ENCODE data around the gene GRM5.

DNA sequence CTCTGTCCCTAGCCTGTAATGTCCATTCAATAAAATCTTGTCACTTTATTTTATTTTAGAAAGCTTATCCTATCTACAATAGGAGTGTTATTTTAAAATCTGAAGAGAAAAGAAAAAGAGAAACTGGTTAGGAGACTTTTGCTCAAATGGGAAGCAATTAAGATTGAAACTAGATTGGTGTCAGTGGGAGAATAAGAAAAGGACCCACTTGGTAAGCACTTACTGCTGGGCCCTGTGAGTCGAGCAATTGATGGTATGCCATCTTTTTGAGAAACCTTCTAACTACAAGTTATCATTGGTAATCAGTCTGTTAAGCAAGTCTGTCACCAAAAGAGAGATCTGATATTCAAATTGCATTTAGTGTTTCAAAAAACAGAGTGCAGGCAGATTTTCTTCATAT is 258.4 kb downstream of the GRM5 start:
- no peak for TF ChIP-seq POLR2AphosphoS5 (IDR thresholded peaks at IDR 0.05; ENCODE audit: low read depth, low read length)
- TF ChIP-seq, protein P1, sequence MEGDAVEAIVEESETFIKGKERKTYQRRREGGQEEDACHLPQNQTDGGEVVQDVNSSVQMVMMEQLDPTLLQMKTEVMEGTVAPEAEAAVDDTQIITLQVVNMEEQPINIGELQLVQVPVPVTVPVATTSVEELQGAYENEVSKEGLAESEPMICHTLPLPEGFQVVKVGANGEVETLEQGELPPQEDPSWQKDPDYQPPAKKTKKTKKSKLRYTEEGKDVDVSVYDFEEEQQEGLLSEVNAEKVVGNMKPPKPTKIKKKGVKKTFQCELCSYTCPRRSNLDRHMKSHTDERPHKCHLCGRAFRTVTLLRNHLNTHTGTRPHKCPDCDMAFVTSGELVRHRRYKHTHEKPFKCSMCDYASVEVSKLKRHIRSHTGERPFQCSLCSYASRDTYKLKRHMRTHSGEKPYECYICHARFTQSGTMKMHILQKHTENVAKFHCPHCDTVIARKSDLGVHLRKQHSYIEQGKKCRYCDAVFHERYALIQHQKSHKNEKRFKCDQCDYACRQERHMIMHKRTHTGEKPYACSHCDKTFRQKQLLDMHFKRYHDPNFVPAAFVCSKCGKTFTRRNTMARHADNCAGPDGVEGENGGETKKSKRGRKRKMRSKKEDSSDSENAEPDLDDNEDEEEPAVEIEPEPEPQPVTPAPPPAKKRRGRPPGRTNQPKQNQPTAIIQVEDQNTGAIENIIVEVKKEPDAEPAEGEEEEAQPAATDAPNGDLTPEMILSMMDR (IDR thresholded peaks at IDR 0.05) = no peak
- TF ChIP-seq TCF7L2 (IDR thresholded peaks at IDR 0.05; ENCODE audit: low read depth, low read length) = no peak
- TF ChIP-seq, protein P2, sequence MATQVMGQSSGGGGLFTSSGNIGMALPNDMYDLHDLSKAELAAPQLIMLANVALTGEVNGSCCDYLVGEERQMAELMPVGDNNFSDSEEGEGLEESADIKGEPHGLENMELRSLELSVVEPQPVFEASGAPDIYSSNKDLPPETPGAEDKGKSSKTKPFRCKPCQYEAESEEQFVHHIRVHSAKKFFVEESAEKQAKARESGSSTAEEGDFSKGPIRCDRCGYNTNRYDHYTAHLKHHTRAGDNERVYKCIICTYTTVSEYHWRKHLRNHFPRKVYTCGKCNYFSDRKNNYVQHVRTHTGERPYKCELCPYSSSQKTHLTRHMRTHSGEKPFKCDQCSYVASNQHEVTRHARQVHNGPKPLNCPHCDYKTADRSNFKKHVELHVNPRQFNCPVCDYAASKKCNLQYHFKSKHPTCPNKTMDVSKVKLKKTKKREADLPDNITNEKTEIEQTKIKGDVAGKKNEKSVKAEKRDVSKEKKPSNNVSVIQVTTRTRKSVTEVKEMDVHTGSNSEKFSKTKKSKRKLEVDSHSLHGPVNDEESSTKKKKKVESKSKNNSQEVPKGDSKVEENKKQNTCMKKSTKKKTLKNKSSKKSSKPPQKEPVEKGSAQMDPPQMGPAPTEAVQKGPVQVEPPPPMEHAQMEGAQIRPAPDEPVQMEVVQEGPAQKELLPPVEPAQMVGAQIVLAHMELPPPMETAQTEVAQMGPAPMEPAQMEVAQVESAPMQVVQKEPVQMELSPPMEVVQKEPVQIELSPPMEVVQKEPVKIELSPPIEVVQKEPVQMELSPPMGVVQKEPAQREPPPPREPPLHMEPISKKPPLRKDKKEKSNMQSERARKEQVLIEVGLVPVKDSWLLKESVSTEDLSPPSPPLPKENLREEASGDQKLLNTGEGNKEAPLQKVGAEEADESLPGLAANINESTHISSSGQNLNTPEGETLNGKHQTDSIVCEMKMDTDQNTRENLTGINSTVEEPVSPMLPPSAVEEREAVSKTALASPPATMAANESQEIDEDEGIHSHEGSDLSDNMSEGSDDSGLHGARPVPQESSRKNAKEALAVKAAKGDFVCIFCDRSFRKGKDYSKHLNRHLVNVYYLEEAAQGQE (IDR thresholded peaks at IDR 0.05; ENCODE audit: insufficient read depth in 1 of 2, low read depth in 2 of 2, low read length in 1 of 2) = no peak
- TF ChIP-seq SIN3A (IDR thresholded peaks at IDR 0.05; ENCODE audit: borderline replicate concordance, insufficient read depth, low read depth, low read length) = no peak

Measured in Panc1 (cell line).